Stimulated activated CD4-positive, alpha-beta T cell treated with anti-CD3 and anti-CD28 coated beads, Interleukin-12 subunit alpha, Interleukin-12 subunit beta, amount 100 ng/mL, for 4 hours (primary cell): Measurements from ENCODE around the gene CLPTM1L.
"Not testable (repeated sequence)": the region's sequence is repeated elsewhere in the genome, so short reads cannot be mapped to it uniquely, and the experiment has no call there.

Experiments used
- DNase-seq: peaks from one replicate; pipeline ENCODE4 v3.0.0-alpha.2; 2020

The CLPTM1L gene

DNA sequence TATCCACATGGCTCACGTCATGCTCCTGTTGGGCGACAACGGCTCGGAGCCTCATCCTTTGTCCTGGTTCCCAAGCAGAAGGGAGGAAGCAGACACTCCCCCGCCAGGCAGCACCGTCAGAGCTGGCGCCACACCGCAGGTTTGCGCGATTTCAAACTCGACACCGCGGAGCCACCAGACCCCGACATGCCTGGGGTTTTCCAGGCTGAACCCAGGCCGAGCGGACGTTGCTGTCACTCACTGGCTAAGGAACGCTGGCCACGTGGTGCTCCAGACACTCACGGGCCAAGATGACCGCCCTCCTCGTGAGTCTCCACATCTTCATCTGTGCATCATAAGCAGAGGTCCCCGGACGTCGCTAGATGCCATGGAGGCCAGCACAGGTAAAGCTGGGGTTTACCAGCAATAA, 59.0 kb downstream of the CLPTM1L start:
- DNase-seq = no peak

DNA sequence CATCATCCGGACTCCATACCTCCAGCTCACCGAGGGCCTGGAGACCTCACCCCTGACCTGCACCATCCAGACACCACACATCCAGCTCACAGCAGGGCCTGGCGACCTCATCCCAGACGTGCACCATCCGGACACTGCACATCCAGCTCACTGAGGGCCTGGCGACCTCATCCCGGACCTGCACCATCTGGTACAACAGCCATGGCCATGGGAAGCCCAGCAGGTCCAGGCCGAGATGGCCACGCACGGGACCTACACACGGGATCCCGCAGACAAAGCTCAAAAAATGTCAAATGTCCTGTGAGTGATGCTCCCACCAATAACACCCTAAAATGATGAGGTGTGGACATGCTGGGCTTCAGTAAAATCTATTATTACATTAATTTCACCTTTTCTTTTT, 59.8 kb downstream of the CLPTM1L start:
- DNase-seq = no peak

DNA sequence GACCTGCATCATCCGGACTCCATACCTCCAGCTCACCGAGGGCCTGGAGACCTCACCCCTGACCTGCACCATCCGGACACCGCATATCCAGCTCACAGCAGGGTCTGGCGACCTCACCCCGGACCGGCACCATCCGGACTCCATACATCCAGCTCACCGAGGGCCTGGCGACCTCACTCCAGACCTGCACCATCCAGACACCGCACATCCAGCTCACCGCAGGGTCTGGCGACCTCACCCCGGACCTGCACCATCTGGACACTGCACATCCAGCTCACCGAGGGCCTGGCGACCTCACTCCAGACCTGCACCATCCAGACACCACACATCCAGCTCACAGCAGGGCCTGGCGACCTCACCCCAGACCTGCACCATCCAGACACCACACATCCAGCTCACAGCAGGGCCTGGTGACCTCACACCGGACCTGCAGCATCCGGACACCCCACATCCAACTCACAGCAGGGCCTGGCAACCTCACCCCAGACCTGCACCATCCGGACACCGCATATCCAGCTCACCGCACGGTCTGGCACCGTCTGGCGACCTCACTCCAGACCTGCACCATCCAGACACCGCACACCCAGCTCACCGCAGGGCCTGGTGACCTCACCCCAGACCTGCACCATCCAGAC, 60.4 kb downstream of the CLPTM1L start:
- not testable (repeated sequence) for DNase-seq

DNA sequence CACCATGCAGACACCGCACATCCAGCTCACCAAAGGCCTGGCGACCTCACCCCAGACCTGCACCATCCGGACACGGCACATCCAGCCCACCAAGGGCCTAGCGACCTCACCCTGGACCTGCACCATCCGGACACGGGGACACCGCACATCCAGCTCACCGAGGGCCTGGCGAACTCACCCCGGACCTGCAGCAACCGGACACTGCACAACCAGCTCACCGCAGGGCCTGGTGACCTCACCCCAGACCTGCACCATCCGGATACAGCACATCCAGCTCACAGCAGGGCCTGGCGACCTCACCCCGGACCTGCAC, 61.2 kb downstream of the CLPTM1L start:
- not testable (repeated sequence) for DNase-seq

DNA sequence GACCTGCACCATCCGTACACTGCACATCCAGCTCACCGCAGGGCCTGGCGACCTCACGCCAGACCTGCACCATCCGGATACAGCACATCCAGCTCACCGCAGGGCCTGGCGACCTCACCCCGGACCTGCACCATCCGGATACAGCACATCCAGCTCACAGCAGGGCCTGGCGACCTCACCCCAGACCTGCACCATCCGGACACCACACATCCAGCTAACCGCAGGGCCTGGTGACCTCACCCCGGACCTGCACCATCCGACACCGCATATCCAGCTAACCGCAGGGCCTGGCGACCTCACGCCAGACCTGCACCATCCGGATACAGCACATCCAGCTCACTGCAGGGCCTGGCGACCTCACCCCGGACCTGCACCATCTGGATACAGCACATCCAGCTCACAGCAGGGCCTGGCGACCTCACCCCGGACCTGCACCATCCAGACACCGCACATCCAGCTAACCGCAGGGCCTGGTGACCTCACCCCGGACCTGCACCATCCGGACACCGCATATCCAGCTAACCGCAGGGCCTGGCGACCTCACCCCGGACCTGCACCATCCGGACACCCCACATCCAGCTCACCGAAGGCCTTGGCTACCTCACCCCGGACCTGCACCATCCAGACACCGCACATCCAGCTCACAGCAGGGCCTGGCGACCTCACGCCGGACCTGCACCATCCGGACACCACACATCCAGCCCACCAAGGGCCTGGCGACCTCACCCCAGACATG, 61.7 kb downstream of the CLPTM1L start:
- DNase-seq = not testable (repeated sequence)

DNA sequence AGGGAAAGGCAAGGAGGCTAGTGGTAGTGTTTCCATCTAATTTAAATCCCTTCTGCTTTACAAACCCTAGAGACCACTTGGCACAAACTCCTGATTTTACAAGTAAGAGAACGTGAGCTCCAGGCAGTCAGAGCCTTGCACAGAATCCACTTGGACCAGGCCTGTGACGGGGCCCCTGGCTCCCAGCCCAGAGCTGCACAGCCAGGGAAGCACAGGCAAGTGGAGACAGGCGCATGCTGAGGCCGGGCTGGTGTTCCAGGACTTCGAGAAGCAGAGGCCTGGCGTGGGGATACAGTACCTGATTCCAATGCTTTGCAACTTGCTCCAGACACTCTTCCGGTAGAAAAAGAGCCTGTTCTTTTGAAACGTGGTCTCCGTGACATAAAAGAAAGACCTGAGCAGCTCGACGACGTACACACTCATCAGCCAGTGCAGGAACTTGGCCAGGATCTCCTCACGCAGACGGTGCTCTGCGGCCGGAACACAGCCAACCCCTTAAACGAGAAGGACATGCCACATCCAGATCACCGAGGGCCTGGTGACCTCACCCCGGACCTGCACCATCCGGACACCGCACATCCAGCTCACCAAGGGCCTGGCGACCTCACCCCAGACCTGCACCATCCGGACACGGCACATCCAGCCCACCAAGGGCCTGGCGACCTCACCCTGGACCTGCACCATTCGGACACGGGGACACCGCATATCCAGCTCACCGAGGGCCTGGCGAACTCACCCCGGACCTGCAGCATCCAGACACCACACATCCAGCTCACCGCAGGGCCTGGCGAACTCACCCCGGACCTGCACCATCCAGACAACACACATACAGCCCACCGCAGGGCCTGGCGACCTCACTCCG, 62.5 kb downstream of the CLPTM1L start:
- DNase-seq = no peak

DNA sequence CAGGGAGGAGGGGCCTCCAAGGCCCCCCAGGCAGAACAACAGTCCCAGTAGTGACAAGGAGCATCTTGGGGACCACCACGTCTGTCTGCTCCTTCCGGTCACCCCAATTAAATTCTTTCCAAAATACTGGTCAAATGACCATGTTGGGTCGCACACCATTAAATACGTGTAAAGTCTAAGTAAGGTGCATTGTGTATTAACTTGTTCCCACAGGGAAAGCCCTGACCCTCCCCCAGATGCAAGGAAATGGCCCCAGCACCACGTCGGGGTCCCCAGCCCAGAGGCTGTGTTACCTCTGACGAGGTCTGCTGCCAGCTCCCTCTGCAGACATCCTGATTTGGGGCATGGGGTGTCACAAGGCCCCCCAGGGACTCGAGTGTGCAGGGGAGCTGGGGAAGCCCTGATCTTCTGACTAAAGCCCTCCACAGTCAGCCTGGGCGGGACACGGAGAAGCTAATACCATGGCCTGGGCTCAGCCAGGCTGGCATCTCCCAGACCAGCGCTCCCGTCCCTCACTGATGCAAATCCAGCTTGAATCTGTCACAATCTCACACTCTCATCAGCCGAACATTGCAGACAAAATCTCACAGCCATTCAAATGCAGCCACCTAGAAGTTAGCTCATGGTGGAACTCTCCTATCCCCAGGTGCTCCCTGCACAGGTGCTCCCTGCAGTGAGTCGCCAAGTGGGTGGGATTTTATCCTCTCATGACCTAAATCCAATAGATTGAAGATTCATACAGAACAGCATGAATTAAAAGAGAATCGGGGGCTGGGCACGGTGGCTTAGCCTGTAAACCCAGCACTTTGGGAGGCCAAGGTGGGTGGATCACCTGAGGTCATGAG, 63.6 kb downstream of the CLPTM1L start:
- no peak for DNase-seq

DNA sequence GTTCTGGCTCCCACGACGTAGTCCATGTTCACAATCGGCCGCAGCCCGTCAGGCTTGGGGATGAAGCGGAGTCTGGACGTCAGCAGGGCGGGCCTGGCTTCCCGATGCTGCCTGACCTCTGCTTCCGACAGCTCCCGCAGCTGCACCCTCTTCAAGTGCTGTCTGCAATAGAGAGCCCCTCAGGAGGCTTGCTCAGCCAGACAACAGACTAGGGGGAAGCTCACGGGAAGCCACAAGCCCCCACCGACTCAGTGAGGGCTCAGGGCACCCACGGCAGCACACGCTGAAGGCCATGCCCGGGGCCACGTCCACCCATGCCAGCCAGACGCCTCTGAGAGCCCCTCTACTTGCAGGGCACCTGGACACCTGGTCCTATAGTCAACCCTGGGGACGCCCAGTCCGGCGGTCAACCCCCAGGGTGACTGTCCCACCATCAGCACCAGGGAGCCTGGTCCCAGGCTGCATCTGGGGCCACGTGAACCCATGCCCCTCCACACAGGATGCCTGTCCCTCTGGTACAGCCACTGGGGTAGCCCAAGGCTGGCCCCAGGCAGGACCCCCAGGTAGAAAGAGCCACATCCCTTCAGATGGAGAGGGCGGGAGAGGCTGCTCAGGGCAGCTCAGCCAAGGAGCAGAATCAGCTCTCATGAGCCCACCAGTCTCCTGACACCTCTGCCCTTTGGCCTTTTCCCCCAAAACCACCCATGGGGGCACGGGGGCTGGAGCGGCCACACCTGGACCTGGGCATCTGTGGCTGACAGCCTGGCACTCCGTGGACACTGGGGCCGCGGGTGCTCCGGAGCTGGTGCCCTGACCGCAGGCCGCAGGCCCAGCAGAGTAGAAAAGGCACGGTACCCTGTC, 64.5 kb downstream of the CLPTM1L start:
- no peak for DNase-seq

DNA sequence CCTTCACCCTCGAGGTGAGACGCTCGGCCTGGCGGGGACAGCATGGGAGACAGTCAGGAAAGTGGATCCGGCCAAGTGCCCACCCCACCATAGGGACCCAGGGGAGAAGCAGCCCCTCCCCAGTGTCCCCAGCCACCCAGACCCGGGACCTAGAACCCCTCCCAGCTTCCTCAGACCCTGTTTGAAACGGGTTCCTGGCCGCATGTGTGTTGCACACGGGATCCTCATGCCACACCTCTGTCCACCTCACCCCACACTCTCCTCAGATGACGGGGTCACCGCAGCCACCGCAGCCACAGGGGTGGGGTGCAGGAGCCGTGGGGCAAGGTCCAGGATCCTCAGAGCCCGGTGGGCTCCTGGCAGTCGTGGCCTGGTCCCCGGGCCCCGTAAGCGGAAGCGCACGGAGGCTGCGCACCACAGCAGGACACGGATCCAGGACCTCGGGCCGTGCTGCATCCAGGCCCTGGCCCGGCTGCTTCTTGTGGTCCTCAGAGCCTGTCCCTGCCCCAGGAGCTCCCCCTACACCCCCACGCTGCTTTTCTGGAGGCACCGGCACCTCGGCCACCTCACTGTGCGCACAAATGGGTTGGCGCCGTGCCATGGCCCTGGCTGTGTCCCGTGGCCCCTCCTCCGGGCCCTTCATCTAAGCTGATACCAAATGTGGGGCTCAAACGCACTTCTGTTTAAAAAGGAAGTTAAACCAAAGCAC, 65.3 kb downstream of the CLPTM1L start:
- no peak for DNase-seq

DNA sequence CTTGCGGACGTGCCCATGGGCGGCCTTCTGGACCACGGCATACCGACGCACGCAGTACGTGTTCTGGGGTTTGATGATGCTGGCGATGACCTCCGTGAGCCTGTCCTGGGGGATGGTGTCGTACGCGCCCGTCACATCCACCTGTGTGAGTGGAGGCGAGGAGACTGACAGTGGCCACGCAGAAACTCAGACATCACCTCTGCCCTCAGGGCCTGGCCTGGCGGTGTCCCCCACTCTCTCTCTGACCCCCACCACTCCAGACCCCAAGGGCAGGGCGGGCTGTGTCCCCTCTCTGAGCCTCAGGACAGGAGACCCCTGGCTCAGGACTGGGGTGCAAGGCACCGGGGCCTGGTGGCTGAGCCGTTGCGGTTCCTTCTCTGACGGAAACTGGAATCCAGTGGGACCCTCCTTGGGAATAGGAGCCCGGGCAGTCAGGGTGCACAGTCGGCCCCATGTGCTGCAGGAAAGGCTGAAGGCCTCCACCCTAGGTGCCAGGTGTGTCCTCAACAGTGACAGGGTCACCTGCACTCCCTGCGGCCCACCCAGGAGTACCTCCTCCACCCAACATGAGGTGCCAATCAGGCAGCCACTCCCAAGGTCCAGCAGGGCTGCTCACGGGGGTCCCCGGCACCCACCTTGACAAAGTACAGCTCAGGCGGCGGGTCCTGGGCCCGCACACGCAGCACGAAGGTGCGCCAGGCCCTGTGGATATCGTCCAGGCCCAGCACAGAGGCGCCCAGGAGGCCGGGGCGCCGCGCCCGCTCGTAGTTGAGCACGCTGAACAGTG, 66.0 kb downstream of the CLPTM1L start:
- DNase-seq = no peak

DNA sequence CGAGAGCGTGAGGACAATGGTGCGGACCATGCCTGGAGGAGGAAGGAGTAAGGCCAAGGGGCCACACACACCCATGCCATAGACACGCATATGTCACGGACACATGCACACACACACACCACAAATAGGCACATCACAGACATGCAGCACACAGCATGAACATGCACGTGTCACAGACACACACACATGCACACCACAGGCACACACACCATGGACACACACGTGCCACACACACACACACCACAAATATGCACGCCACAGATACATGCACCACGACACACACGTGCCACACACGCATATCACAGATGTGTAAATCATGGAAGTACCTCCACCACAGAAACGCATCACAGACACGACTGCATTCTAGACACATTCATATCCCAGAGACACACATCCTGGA, 66.7 kb downstream of the CLPTM1L start:
- no peak for DNase-seq

DNA sequence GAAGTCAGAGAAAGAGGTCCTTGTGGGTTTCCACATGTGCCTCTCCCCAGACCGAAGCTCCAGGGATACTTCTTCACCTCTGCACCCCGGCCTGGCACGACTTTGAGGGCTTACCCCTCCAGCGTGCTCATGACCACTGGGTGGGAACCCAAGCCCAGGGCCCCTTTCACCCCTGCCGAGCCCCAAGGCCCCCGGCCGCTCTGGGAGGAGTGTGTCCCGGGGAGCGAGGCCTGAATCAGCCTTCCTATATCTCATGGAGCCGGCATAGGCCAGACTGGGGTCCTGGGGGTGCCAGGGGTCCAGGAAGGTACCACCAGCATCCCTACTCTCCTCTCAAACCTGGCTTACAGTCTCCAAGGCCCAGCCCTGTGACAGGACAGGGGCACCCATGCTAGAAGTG, 67.1 kb downstream of the CLPTM1L start:
- no peak for DNase-seq

DNA sequence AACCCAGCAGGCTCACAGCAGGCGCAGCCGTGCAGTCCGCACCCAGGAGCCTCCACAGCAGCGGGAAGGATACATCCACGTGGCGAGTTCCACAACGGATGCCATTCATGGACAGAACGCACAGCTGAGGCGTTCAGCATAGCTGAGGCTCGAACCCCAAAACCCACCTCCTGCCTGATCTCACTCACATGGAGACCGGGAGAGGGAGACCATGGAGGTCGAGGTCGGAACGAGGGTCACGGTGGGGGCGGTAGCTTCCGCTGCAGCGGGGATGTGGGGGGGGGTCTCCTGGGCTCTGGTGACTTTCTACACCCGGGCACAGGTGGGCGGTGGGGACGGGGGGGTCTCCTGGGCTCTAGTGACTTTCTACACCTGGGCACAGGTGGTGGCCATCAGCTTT, 67.6 kb downstream of the CLPTM1L start:
- DNase-seq = no peak

DNA sequence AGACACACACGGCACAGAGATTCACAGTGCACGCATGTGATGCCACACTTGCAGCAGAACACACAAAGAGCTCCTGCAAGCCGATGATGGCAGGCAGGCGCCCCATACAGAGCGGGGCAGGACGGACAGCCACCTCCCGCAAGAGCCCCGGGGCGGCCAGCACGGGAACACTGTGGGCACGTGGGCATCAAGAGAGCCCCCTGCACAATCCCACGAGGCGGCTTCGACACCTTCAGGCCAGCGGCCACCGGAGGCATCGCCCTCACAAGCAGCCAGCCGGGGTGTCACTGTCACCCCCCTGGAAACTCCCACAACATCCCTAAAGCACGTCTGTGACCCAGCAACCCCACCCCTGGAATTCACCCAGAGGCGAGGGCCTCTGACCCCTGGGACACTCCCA, 68.0 kb downstream of the CLPTM1L start:
- no peak for DNase-seq

DNA sequence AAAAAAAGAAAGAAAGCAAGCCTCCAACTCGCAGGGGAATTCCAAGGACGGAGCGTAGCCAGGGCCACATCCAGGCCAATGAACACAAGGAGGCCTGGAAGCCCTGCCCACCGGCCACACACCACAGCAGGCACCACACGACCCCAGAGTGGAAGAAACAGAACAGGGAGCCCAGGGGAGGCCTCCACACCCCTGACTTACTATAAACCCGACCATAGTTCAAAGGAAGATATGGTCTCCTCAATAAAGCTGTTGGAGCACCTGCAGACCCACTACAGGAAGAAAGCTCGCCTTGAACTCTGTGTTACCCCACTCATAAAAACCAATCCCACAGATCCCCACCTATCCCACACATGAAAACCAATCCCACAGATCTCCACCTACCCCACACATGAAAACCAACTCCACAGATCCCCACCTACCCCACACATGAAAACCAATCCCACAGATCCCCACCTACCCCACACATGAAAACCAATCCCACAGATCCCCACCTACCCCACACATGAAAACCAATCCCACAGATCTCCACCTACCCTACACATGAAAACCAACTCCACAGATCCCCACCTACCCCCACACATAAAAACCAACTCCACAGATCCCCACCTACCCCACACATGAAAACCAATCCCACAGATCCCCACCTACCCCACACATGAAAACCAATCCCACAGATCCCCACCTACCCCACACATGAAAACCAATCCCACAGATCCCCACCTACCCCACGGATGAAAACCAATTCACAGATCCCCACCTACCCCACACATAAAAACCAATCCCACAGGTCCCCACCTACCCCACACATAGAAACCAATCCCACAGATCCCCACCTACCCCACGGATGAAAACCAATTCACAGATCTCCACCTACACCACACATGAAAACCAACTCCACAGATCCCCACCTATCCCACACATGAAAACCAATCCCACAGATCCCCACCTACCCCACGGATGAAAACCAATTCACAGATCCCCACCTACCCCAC, 69.2 kb downstream of the CLPTM1L start:
- DNase-seq = not testable (repeated sequence)

DNA sequence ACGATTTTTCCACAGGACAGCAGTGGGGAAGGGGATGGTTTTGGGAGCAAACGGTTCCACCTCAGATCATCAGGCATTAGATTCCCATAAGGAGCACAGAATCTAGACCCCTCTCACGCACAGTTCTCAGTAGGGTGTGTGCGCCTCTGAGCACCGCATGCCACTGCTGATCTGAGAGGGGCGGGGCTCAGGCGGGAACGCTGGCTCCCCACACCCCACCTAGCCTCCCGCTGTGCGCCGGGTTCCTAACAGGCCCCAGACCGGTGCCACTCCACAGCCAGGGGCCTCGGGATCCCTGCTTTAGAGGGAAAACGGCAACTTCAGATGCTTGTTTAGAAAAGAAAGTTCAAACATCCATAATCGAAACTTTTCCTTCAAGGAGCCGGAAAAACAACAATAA, 70.4 kb downstream of the CLPTM1L start:
- DNase-seq = no peak

DNA sequence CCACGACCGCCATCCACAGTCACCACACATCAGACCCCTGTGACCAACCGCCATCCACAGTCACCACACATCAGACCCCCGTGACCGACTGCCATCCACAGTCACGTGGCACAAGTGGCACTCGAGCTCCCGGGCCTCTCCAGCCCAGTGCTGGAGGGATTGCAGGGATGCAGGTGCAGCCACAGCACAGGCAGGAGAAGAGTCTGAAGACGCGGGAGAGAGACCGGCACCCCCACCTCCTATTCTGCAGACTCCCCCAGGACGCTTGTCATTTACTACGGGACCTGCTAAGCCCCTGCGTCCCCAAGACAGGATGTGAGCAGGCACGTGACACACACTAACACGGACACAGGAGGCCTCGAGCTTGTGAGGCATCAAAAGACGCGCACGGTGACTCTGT, 71.2 kb downstream of the CLPTM1L start:
- no peak for DNase-seq

DNA sequence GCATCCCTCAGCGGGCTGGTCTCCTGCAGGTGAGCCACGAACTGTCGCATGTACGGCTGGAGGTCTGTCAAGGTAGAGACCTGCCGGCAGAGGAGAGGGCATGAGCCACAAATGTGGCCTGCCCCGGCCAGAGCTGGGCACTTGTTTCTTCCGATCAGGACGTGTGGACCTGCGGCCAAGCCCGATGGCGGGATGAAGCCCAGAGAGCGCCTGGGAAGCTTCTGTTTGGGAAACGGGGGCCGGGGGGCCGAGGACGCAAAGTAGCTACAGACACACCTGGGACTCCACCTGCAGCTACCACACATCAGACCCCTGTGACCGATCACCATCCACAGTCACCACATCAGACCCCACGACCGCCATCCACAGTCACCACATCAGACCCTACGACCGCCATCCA, 72.7 kb downstream of the CLPTM1L start:
- no peak for DNase-seq
